Measurements from ENCODE around the gene HOXB4. TPM values are rescaled to one million over a fixed set of nuclear protein-coding genes. Genes with fewer than 3 reads are reported as not detected.

Gene HOXB4
- total RNA-seq, 1 donor = 0.36 TPM

GRCh38 chr17:48575673-48576478 lies 2.3 kb downstream of the HOXB4 start:
- no peak for DNase-seq (ENCODE audit: insufficient read length, low spot score, missing footprints)
- H3K27ac ChIP-seq (ENCODE audit: low read depth, low read length) = no peak overlapping the region
- TF ChIP-seq CTCF (IDR thresholded peaks at IDR 0.05; ENCODE audit: extremely low read depth, low read depth, low read length) = no peak
- no peaks in the 10 kb centered on the region for H3K79me2 ChIP-seq (ENCODE audit: insufficient read depth, low read length)
- no peaks in the 10 kb centered on the region for H3K9me3 ChIP-seq (ENCODE audit: low read depth, low read length)
- no peaks in the 10 kb centered on the region for H4K20me1 ChIP-seq (ENCODE audit: insufficient read depth, low read length)
- no peaks in the 10 kb centered on the region for H3K4me1 ChIP-seq (ENCODE audit: insufficient read depth, low read length)
- H3K27me3 ChIP-seq (ENCODE audit: insufficient read depth, low read length) = peaks cover 97% of the 10 kb centered on the region
- no peak overlapping the region for H3K4me2 ChIP-seq (ENCODE audit: insufficient read depth, low read length)
- H3K36me3 ChIP-seq (ENCODE audit: insufficient read depth, low read length) = no peaks in the 10 kb centered on the region
- H3K4me3 ChIP-seq (ENCODE audit: insufficient read depth, low read length) = no peak overlapping the region
- no peak overlapping the region for H2AFZ ChIP-seq (ENCODE audit: low read length)

GRCh38 chr17:48575066-48575582 lies 3.0 kb downstream of the HOXB4 start:
- Histone ChIP-seq H4K20me1 (ENCODE audit: insufficient read depth, low read length) (no peaks in the 10 kb centered on the region), H3K79me2 (ENCODE audit: insufficient read depth, low read length) (no peaks in the 10 kb centered on the region), H3K4me2 (ENCODE audit: insufficient read depth, low read length) (no peak overlapping the region), H2AFZ (ENCODE audit: low read length) (no peak overlapping the region), H3K9me3 (ENCODE audit: low read depth, low read length) (no peaks in the 10 kb centered on the region), H3K4me1 (ENCODE audit: insufficient read depth, low read length) (no peaks in the 10 kb centered on the region), H3K27me3 (ENCODE audit: insufficient read depth, low read length) (peaks cover 97% of the 10 kb centered on the region), H3K4me3 (ENCODE audit: insufficient read depth, low read length) (no peak overlapping the region), H3K27ac (ENCODE audit: low read depth, low read length) (no peak overlapping the region), H3K36me3 (ENCODE audit: insufficient read depth, low read length) (no peaks in the 10 kb centered on the region)
- no peak for DNase-seq (ENCODE audit: insufficient read length, low spot score, missing footprints)
- no peak for TF ChIP-seq CTCF (IDR thresholded peaks at IDR 0.05; ENCODE audit: extremely low read depth, low read depth, low read length)

GRCh38 chr17:48574505-48575065 lies 3.6 kb downstream of the HOXB4 start:
- H3K9me3 ChIP-seq (ENCODE audit: low read depth, low read length) = no peaks in the 10 kb centered on the region
- TF ChIP-seq CTCF (IDR thresholded peaks at IDR 0.05; ENCODE audit: extremely low read depth, low read depth, low read length) = no peak
- no peak overlapping the region for H3K27ac ChIP-seq (ENCODE audit: low read depth, low read length)
- no peak for DNase-seq (ENCODE audit: insufficient read length, low spot score, missing footprints)
- H3K4me1 ChIP-seq (ENCODE audit: insufficient read depth, low read length) = no peaks in the 10 kb centered on the region
- H4K20me1 ChIP-seq (ENCODE audit: insufficient read depth, low read length) = no peaks in the 10 kb centered on the region
- H3K79me2 ChIP-seq (ENCODE audit: insufficient read depth, low read length) = no peaks in the 10 kb centered on the region
- no peak overlapping the region for H3K4me2 ChIP-seq (ENCODE audit: insufficient read depth, low read length)
- no peak overlapping the region for H2AFZ ChIP-seq (ENCODE audit: low read length)
- H3K27me3 ChIP-seq (ENCODE audit: insufficient read depth, low read length) = peaks cover 97% of the 10 kb centered on the region
- no peak overlapping the region for H3K4me3 ChIP-seq (ENCODE audit: insufficient read depth, low read length)
- no peaks in the 10 kb centered on the region for H3K36me3 ChIP-seq (ENCODE audit: insufficient read depth, low read length)

- Histone ChIP-seq H4K20me1 (ENCODE audit: insufficient read depth, low read length) (no peaks in the 10 kb centered on the region), H3K4me1 (ENCODE audit: insufficient read depth, low read length) (no peaks in the 10 kb centered on the region), H2AFZ (ENCODE audit: low read length) (no peak overlapping the region), H3K79me2 (ENCODE audit: insufficient read depth, low read length) (no peaks in the 10 kb centered on the region), H3K27me3 (ENCODE audit: insufficient read depth, low read length) (peaks cover 99% of the 10 kb centered on the region), H3K4me2 (ENCODE audit: insufficient read depth, low read length) (no peak overlapping the region), H3K36me3 (ENCODE audit: insufficient read depth, low read length) (no peaks in the 10 kb centered on the region), H3K27ac (ENCODE audit: low read depth, low read length) (no peak overlapping the region), H3K4me3 (ENCODE audit: insufficient read depth, low read length) (no peak overlapping the region), H3K9me3 (ENCODE audit: low read depth, low read length) (no peaks in the 10 kb centered on the region)
- no peak for DNase-seq (ENCODE audit: insufficient read length, low spot score, missing footprints)
- no peak for TF ChIP-seq CTCF (IDR thresholded peaks at IDR 0.05; ENCODE audit: extremely low read depth, low read depth, low read length)
Observed at GRCh38 chr17:48571826-48572417, 6.2 kb downstream of the HOXB4 start.
